K562 (cell line): ENCODE results near the gene SEMA5A. TPM values are rescaled to one million over a fixed set of nuclear protein-coding genes. Genes with fewer than 3 reads are reported as not detected.

Experiments used
- FOXP4 ChIP-seq: sonication (generic); formaldehyde crosslinking; IDR thresholded peaks from 2 replicates; pipeline ENCODE4 v1.8.0; 2022; ENCODE audit warnings: mild to moderate bottlenecking, missing genetic modification reagents, borderline replicate concordance
- GABPA ChIP-seq: fragments of 200-800 bp; sonication (Bioruptor generic); conservative IDR thresholded peaks from 2 replicates; pipeline ENCODE4 v1.6.1; 2016; ENCODE audit warnings: low read depth, missing genetic modification characterization, missing compliant biosample characterization
- NEUROD1 ChIP-seq: fragments of 150-350 bp; IDR thresholded peaks from 2 replicates; pipeline ENCODE4 v1.6.1; 2014; ENCODE audit warnings: borderline replicate concordance, low read length, low read depth; ENCODE audit not compliant: partially characterized antibody
- RERE ChIP-seq: sonication (generic); formaldehyde crosslinking; IDR thresholded peaks from 2 replicates; pipeline ENCODE4 v1.8.0; 2023; ENCODE audit warnings: missing genetic modification reagents, mild to moderate bottlenecking, borderline replicate concordance
- polyA plus RNA-seq, 8 experiments: library from polyadenylated mRNA; depleted of rRNA in 4 of 8; stranded (reverse) in 5 of 8; unstranded in 3 of 8; fragments of >200 nt; fragmentation: Nextera tagmentation in 2 of 8; fragmentation: Illumina TruSeq in 1 of 8; extraction: Ambion mirVana in 2 of 8; extraction: Trizol in 1 of 8; gene quantifications; 2 replicates each; pipeline versions ENCODE4 v1.2.1 to v1.2.3, GENCODE V29; 2011 to 2014; ENCODE audit warnings: inconsistent platforms in 1 of 8, missing spikeins in 1 of 8
- total RNA-seq, 7 experiments: library from RNA; depleted of rRNA in 6 of 7; stranded (reverse); fragments of >200 nt in 6 of 7; fragmentation: Illumina TruSeq in 2 of 7; extraction: Trizol in 2 of 7; gene quantifications; 2 replicates each; pipeline versions ENCODE4 v1.2.1 to v1.2.3, GENCODE V29; 2011 to 2021; ENCODE audit warnings: low replicate concordance in 1 of 7

Gene SEMA5A
- total and polyA plus RNA-seq, 9 of the 15 experiments (the other 6 are each of a cell fraction or from before 2014, with no cell fraction given) = 0.02 TPM; not detected in 8

- TF ChIP-seq RERE (CRISPR knock-in tag) (no peak), GABPA (tag) (no peak), NEUROD1 (no peak), FOXP4 (no peak)
Measured at GRCh38 chr5:9483779-9484178, 62.1 kb downstream of the SEMA5A start (continued).
